ENCODE data around the gene SOHLH2.
A peak's percentile ranks its signal among the peaks of the same experiment; 100 is the strongest.

SOHLH2 gene

DNA sequence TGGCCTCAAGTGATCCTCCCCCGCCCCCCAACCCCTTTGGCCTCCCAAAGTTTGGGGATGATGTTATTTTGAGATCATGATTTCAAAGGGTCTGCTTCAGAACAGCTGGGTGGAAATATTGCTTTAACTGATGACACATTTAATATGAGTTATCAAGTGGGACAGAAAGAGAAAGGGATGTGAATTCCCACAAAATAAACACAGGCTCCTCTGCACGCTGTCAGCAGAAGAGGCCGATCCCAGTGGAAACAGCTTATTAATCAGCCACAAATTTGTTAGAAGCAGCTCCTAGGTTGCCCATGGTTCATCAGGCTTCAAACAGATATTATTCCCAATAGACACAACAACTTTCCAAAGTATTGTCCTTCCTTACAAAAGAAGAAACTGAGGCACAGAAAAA, 87.9 kb downstream of the SOHLH2 start:
- H3K27ac ChIP-seq, result no peak overlapping the region
- in situ Hi-C loops (cut with HindIII; ENCODE audit: low pct_ligation_motif_present, low sequenced_read_pairs), result no loop called here
- no peaks in the 10 kb centered on the region for H3K36me3 ChIP-seq (replicated peaks)
- DNase-seq, result no peak
- TF ChIP-seq, protein P1, sequence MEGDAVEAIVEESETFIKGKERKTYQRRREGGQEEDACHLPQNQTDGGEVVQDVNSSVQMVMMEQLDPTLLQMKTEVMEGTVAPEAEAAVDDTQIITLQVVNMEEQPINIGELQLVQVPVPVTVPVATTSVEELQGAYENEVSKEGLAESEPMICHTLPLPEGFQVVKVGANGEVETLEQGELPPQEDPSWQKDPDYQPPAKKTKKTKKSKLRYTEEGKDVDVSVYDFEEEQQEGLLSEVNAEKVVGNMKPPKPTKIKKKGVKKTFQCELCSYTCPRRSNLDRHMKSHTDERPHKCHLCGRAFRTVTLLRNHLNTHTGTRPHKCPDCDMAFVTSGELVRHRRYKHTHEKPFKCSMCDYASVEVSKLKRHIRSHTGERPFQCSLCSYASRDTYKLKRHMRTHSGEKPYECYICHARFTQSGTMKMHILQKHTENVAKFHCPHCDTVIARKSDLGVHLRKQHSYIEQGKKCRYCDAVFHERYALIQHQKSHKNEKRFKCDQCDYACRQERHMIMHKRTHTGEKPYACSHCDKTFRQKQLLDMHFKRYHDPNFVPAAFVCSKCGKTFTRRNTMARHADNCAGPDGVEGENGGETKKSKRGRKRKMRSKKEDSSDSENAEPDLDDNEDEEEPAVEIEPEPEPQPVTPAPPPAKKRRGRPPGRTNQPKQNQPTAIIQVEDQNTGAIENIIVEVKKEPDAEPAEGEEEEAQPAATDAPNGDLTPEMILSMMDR (IDR thresholded peaks at IDR 0.05; ENCODE audit: low read depth, low read length, missing control alignments), result no peak
- no peaks in the 10 kb centered on the region for H3K27me3 ChIP-seq (replicated peaks)
- H3K4me3 ChIP-seq (ENCODE audit: low read depth, low read length), result no peak overlapping the region

DNA sequence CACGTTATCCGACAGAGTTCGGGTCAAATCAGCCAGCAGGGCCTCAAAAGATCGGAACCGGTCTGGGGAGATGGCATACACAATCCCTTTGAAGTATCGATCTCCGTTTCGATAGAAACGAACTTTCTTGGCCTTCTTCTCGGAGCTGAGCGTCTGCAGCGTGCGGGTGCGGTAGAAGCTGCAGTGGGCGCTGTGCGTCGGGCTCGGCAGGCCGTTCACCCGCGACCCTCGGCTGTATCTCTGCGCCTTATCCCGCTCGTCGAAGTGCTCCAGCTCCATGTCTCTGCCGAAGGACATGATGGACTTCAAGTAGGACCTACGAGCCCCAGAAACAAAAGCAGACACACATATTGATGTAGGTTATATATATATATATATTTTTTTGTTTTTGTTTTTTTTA, 88.5 kb downstream of the SOHLH2 start:
- TF ChIP-seq, protein P1 (IDR thresholded peaks at IDR 0.05; ENCODE audit: low read depth, low read length, missing control alignments), result no peak
- no peak overlapping the region for H3K27ac ChIP-seq
- no peak for DNase-seq
- H3K27me3 ChIP-seq (replicated peaks), result no peaks in the 10 kb centered on the region
- no peak overlapping the region for H3K4me3 ChIP-seq (ENCODE audit: low read depth, low read length)
- no peaks in the 10 kb centered on the region for H3K36me3 ChIP-seq (replicated peaks)
- in situ Hi-C loops (cut with HindIII; ENCODE audit: low pct_ligation_motif_present, low sequenced_read_pairs), result no loop called here

DNA sequence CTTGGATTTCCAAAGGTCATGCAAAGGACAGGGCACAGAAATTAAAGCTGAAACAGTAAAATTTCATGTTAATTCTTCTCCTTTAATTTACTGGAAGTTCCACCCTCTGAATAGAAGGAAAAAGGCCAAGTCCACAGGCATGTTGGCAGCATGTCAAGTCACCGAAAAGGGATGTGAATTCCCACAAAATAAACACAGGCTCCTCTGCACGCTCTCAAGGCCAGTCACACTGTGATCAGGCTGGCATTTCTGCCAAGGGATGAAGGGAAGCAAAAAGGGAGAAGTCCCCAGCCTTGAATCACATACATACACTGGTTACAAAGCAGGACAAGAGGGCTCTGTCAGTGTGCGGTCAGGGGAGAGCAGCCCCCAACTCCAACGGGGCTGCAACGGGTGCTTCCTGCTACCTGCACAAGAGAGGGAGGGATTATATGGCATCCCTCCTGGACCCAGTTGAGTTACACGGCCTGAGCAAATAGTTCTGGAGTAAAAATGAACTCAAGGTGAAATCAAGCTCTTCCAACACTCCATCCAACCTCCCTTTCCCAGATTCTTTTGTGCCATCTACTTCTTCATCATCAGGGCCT, 90.0 kb downstream of the SOHLH2 start:
- Histone ChIP-seq H3K4me3 (ENCODE audit: low read depth, low read length) (no peak overlapping the region), H3K27me3 (replicated peaks) (no peaks in the 10 kb centered on the region), H3K27ac (no peak overlapping the region), H3K36me3 (replicated peaks) (no peaks in the 10 kb centered on the region)
- in situ Hi-C loops (cut with HindIII; ENCODE audit: low pct_ligation_motif_present, low sequenced_read_pairs), result no loop called here
- DNase-seq, result peak; percentile 52
- TF ChIP-seq, protein P1 (IDR thresholded peaks at IDR 0.05; ENCODE audit: low read depth, low read length, missing control alignments), result no peak
